HG03095 (cell line): ENCODE results near the gene ZMIZ1.

ENCODE experiments used
- ATAC-seq: cut with Tn5 transposase; IDR thresholded peaks from one replicate; pipeline ENCODE4 v1.9.1; 2021; ENCODE audit warnings: moderate library complexity; ENCODE audit not compliant: unreplicated experiment

Gene ZMIZ1

GRCh38 chr10:79079054-79079397, 10.3 kb downstream of the ZMIZ1 start:
- ATAC-seq, result no peak

GRCh38 chr10:79079490-79080355, 11.0 kb downstream of the ZMIZ1 start:
- no peak for ATAC-seq

- ATAC-seq, result no peak
Measured at GRCh38 chr10:79081353-79082034, 12.7 kb downstream of the ZMIZ1 start.

- no peak for ATAC-seq
Measured at GRCh38 chr10:79082035-79082373, 13.2 kb downstream of the ZMIZ1 start.

- ATAC-seq, result no peak
Measured at GRCh38 chr10:79082631-79083596, 14.1 kb downstream of the ZMIZ1 start.

- no peak for ATAC-seq
Measured at GRCh38 chr10:79084012-79084971, 15.5 kb downstream of the ZMIZ1 start.

- no peak for ATAC-seq
Measured at GRCh38 chr10:79084972-79085597, 16.3 kb downstream of the ZMIZ1 start.

GRCh38 chr10:79086822-79087221, 18.1 kb downstream of the ZMIZ1 start:
- ATAC-seq, result no peak

- ATAC-seq, result no peak
Measured at GRCh38 chr10:79087721-79088120, 19.0 kb downstream of the ZMIZ1 start.

- ATAC-seq, result no peak
Measured at GRCh38 chr10:79088176-79088575, 19.4 kb downstream of the ZMIZ1 start.

GRCh38 chr10:79088613-79089355, 20.0 kb downstream of the ZMIZ1 start:
- no peak for ATAC-seq

- no peak for ATAC-seq
Measured at GRCh38 chr10:79089632-79090031, 20.9 kb downstream of the ZMIZ1 start.

GRCh38 chr10:79090134-79090803, 21.5 kb downstream of the ZMIZ1 start:
- no peak for ATAC-seq

- no peak for ATAC-seq
Measured at GRCh38 chr10:79092292-79092896, 23.6 kb downstream of the ZMIZ1 start.

GRCh38 chr10:79093658-79094411, 25.1 kb downstream of the ZMIZ1 start:
- no peak for ATAC-seq

- no peak for ATAC-seq
Measured at GRCh38 chr10:79094412-79095175, 25.8 kb downstream of the ZMIZ1 start.

GRCh38 chr10:79095316-79095715, 26.6 kb downstream of the ZMIZ1 start:
- no peak for ATAC-seq
